GM20431 (cell line): Measurements from ENCODE around the gene CDH13.

Experiments used
- in situ Hi-C: fragments of 300-500 bp; cut with MseI, MboI; formaldehyde crosslinking; loops from one replicate; pipeline ENCODE4 v1.15.0; 2020; ENCODE audit warnings: low sequenced_read_pairs; ENCODE audit not compliant: unreplicated experiment

The CDH13 gene

DNA sequence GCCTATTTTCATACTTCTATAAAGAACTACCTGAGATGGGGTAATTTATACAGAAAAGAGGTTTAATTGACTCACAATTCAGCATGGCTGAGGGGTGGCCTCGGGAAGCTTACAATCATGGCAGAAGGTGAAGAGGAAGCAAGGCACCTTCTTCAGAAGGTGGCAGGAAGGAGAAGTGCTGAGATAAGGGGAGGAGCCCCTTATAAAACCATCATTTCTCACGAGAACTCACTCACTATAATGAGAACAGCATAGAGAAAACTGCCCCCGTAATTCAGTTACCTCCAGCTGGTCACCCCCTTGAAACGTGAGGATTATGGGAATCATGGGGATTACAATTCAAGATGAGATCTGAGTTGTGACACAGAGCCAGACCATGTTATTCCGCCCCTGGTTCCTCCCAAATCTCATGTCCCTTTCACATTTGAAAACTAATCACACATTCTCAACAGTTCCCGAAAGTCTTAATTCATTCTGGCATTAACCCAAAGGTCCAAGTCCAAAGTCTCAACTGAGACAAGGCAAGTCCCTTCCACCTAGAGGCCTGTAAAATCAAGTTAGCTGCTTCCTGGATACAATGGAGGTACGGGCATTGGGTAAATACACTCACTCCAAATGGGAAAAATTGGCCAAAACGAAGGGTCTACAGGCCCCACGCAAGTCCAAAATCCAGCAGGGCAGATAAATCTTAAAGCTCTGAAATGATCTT, 237.7 kb downstream of the CDH13 start:
- in situ Hi-C loops = no loop called here

DNA sequence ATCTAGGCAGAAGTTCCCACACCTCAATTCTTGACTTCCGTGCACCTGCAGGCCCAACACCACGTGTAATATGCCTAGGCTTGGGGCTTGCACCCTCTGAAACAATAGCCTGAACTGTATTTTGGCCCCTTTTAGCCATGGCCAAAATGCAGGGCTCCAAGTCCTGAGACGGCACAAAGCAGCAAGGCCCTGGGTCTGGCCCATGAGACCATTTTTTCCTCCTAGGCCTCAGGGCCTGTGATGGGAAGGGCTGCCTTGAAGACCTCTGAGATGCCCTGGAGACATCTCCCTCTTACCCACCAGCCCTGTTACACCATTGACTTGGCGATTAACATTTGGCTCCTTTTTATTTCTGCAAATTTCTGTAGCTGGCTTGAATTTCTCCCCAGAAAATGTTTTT, 238.6 kb downstream of the CDH13 start:
- in situ Hi-C loops = no loop called here

DNA sequence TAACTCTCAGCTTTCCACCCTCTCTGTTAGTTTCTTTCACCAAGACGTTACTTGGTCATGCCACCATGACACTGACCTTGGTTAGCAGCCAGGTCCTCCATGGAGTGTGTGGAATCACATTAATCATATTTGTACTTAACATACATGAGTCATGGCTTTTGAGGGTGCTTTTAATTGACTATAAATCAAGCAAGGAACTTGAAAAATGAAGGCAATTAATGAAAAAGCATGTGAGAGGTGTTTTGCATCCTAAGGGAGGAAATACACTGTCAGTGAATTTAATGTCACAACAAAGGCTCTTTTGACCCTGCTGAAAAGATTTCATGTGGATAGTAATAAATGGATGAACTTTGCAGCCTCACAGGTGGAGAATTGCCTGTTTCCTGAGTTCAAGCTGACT, 240.7 kb downstream of the CDH13 start:
- in situ Hi-C loops = no loop called here

DNA sequence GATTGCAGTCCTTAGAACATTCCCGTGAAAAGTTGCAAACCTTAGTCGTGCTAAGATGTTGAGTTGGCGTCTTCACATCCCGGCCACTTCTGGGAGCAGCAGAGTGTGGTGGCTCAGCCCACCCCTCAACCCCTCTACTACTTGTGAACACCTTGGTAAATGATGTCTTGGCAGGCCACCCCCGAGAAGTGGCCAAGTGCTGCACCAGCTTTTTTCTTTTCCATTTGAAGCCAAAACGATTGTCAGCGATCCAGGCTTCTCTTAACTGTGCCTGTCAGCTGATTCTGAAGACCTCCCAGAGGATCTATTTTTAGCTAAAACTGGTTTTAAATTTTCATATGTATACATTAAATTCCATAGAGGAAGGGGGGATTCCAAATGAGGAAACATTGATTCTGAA, 247.5 kb downstream of the CDH13 start:
- in situ Hi-C loops = no loop called here

DNA sequence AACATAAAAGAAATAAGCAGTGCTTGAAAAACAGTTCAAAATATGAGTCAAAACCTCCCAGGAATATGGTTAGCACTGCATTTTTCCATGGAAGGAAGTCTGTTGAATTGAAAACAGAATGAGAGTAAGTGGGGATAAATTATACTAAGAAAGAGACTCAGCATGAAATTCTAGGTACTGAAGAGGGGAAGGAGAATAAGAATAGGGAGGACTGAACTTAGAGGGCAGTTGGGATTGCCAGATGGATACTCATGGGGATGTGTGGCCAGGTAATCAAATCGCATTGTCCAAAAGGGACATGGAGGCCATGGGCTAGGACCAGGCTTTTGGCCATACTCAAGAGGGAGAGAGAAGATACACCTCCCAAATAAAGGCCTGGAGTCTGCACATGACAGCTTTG, 247.9 kb downstream of the CDH13 start:
- in situ Hi-C loops = no loop called here

DNA sequence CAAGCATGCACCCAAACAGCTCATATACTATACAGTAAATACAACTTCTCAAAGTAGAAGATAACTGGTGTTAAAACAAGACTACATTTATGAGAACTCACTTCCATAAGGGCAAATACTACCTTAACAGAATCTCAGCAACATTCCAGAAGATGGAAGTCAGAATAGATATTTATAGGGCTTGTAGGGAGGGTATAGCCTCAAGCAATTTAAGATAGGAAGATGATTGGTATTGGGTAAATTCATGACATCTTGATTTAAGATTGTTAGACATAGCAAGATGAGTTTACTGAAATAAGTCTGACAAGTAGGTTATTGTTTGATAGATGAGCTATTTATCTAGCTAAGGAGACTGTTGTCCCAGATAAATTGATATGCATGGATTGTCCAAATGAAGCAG, 250.2 kb downstream of the CDH13 start:
- in situ Hi-C loops = no loop called here

DNA sequence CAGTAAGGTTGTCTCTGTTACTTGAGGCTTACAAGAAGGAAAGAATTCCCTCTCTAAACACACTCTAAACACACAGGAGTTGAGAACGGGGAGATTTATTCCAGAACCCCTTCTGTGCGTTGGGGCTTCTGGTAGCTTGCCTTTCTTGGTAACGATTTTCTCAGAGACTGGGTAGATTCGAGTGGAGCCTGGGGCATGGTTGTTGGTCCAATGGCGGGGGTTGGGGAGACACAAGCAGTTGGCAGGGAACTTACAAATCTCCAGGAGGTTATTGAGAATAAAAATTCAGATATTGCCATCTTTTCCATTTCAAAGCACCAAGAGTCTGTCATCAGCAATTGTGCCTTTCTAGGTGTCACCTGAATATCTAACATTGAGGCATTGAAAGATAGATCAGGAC, 251.7 kb downstream of the CDH13 start:
- in situ Hi-C loops = no loop called here

DNA sequence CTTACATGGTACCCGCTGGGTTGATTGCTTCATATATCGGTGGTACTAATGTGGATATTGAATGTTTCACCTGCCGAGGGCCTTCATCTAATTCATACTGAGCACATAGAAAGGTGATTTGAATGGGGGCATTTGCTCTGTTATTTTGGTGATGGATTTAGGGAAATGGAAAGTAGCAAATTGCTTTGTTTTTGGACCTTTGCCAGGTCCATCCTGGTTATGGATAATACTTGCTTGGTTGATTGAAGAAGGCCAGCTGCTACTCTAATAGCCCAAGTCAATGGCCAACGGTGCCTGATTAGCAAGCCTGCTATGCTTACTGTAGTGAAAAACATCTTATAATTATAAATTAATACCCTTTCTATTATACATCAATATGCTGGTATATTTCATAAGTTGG, 253.6 kb downstream of the CDH13 start:
- in situ Hi-C loops = no loop called here

DNA sequence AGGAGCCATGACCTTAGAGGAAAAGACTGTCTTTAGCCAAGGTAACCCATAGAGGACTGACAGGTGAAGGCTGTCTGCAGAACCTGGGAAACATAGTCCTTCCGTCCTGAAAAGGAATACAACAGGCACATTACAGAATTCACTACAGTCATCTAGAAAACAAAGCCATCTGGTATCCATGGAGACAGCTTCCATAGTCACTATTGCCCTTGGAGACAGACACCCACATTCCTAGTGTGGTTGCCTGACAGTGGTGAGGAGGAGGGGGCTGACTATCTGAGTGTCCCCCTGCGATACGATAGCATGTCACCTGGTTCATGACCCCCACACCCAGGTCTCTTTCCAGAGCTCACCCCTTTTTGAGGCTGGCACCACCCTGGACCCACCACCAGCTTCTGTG, 254.7 kb downstream of the CDH13 start:
- in situ Hi-C loops = no loop called here

DNA sequence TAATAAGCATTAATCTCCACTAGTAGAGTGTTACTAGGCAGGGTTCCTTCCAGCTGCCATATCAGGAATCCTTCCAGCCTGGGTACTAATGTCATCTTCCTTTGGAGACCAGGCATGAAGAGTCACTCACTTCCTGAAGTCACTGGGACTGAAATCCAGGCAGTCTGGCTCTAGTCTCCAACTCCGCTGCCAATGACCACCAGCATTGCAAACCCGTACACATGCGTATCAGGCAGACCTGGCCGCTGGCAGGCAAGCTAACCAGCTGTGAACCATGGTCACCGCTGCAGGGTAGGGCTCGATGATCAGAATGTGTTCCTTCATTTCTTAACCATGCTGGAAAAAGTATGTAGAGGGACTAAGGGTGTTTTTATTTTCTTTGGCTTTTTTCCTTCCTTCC, 255.5 kb downstream of the CDH13 start:
- in situ Hi-C loops = no loop called here

DNA sequence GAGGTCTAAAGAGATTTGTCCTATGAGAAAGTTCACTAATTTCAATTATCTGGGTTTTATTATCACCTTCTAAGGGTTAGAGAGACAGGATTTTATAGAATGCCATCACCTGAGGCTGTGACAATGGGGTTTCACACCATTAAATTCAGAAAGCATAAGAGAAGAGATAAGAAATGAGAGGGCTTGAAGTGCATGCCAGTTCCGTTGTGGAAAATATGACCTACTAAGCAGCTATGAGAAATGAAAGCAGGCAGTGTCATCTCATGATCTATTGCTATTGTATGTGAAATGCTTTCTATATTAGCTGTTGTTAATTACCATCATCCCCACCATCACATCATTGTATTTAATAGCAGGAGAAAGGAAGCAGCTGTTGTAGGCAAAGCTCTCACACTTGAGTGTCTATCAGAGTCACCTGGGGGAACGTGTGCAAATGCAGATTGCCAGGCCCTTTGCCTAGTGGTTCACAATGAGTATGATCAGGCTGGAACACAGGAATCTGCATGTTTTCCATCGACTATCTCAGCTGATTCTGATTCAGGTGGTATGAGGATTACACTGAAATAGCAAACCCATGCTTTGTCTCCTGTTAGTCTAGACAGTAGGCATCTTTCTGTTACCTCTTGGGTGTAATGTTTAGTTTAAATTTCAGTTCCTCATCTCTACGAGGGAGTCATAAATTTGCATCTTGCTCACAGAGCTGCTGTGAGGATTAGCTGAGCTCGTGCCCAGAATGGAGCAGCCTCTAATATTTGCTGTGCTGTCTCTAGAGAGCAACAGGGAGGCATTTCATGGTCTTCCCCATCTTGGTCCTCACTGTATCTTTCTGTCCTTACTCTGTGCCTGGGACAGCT, 256.4 kb downstream of the CDH13 start:
- in situ Hi-C loops = no loop called here

DNA sequence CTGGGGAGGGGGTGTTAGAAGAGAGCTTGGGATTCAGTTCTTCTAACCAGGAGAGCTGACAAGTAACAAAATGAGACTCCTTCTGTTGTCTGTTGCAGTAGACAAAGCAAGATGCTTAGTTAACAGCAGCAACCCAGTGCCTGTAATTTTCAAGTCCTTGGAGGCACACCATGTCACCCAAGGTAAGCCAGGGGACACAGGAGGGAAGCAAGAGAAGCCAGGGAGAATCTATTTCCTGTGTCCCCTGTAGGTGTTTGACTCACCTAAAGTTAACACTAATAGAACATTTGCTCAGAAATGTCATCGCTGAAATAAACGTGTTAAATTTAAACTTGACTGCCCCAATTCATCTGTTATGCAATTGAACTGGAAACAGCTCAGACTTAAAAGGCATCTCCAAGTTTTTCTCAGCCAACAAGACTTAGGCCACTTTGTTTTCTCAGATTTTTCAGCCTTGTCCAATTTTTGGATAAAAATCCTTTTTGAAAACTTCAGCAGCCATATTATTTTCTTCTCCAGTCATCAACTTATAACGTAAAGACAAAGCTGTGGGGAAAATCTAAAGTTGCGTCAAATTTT, 257.6 kb downstream of the CDH13 start:
- in situ Hi-C loops = no loop called here

DNA sequence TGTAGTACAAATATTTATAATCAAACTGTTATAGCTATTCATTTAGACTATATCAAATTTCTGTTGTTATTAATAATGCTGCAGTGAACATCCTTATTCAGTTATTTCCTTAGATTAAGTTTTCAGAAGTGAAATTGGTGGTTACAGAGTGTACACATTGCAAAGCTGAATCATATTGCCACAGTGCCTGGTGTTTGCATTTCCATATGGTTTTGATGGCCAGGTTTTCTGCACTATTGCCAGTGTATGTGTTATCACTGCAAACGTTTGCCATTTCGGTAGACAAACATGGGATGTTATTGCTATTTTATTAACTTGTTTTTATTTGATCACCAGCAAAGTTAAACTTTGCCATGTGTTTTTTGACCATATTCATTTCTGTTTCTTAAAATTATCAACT, 259.4 kb downstream of the CDH13 start:
- in situ Hi-C loops = no loop called here

DNA sequence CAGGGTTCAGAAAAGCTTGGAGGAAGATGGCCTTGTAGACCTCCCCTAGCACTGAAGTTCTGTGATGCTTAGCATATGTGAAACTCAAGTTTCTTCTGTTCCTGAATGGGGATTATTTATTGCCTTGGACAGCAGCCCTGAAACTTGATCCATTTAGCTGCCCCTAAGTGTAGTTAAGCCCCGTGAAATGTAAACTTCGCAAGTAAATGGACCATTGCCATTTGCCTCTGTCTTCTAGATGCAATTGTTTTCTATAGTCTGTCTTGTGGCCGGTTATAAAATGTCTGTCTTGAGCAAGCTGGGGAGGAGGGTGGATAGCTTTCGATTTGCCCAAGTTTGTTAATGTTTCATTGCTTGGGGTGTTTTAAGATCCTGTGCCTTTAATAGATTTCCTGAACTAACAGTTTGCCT, 261.8 kb downstream of the CDH13 start:
- in situ Hi-C loops = no loop called here

DNA sequence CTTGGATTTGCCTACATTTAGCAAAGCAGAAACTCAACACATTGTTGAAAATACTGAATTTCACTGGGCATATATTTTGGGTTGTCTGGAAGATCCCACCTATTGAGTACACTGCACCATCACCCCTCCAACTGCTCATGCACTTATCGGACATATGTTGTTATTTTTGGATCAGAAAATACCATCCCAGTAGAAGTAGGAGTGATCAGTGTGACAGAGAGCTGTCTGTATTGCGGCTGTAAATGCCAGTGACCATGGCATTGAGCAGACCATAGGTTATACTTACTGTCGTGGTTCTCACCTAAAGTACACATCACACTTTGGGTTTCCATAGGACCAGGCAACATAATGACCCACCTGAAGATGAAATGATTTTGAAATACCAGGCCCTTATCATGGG, 264.7 kb downstream of the CDH13 start:
- in situ Hi-C loops = no loop called here

DNA sequence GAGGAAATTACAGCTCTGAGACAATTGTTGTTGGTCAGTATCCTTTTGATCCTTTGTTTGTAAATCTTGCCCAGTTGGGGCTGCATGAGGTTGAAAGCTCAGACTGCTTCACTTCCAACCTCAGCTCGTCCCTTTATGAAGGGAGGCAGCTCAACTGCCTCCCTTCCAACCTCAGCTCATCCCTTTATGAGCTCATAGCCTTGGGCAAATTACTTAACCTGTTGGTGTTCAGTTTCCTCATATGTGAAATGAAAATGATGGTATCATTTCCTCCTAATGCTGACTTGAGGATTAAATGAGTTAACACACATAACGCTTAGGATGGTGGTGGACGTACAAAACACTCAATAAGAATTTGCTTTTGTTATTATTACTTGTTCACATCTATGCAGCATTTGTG, 265.1 kb downstream of the CDH13 start:
- in situ Hi-C loops = no loop called here

DNA sequence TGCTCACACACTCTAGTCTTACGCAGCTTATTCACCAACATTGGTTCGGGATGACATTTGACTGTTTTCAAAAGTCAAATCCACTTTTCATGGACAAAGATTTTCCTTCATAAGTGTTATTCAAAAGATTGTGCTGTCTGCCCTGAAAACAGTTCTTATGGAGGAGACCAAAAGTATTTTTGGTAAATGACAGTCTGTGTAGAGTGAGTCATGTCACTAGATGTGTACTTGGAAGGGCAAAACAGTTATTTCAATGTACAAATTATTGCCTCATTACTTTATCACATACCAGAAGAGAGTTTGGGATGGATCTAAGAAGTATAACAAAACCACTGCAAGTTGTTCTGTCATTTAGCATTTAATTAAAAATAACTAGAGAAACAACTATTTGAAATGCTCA, 265.6 kb downstream of the CDH13 start:
- in situ Hi-C loops = no loop called here

DNA sequence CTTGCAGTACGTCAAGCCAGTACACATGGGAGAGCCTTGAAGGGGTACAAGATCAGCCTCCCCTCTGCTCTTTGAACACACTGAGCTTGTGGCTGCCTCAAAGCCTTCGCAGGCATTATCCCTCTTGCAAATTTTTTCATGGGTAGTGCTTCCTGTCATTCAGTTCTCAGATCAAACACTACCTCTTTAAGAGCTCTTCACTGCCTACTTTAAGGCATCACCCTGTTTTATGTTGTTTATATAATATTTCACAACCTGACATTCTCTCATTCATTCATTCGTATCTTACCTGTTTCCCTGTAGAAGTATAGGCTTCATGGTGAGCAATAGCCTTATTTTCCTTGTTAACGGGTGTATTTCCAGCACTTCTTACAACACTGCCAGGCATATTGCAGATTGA, 269.1 kb downstream of the CDH13 start:
- in situ Hi-C loops = no loop called here

DNA sequence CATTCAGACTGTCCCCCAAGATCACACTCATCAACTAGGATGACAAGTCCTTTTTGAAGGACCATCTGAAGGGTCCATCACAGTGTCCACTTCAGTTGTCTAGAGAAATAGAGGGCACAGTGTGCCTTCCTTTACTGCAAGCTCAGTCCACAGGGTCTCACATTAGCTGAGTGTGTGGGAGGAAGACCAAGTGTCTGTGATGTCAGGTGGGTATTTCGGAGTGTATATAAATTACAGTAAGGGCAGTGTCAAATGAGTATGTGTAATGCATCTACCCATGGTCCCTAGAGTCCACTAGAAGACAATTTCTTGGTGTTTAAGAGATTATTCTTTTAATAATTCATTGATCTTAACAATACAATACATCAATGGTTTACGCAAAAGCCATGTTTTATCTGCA, 272.2 kb downstream of the CDH13 start:
- in situ Hi-C loops = no loop called here

DNA sequence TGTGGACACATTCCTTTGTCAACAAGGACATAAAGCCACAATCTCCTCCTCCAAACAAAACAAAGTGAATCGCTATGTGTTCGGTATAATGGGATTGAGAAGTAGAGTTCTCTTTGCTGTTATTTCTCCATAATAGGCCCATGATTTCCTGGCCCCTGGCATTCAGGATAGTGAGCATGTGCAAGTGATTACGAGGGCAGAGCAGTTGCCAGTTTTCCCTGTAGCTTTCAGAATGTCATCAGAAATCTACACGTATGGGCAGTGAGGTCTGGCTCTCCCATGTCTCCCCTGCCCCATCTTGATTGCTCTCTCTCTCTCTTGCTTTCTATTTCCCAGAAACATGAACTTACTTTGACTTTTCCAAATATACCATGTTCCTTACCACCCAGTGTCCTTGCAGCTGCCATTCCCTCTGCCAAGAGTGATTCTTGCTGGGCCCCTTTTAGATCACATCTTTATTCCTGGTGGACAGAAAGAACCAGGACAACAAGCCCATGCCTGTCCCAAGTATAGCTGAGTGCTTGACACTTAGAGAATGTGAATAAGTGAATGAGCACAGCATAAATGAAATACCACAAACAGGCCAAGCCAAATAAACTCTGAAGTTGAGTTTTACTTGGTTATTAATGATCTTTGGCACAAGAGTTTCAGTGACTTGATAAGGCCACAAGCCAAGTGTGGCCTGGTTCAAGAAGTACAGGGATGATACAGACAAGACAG, 273.1 kb downstream of the CDH13 start:
- in situ Hi-C loops = no loop called here

DNA sequence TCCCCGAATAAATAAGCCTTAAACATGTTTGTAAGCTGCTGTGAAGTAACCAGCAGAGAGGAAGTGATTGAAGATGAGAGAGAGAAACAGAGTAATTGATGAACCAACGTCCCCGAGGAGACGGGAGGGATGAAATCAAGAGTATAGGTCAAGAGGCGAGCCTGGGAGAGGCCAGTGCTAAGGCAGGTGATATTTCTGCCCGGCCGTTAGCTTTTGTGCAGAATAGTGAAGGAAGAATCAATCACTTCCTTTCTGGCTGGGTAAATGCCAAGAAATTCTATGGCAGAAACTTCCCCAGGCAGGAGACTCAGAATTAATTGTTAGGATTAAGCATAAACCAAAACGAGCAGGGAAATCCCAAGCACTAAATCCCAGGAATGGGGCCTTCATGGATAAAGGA, 273.8 kb downstream of the CDH13 start:
- in situ Hi-C loops = no loop called here
